GM18907 (cell line): Measurements from ENCODE around the gene MORF4L1.
"Not testable (repeated sequence)": the region's sequence is repeated elsewhere in the genome, so short reads cannot be mapped to it uniquely, and the experiment has no call there.

Experiments used
- ATAC-seq: cut with Tn5 transposase; IDR thresholded peaks from one replicate; pipeline ENCODE4 v1.9.1; 2021; ENCODE audit warnings: mild to moderate bottlenecking, moderate library complexity; ENCODE audit not compliant: unreplicated experiment

The MORF4L1 gene

DNA sequence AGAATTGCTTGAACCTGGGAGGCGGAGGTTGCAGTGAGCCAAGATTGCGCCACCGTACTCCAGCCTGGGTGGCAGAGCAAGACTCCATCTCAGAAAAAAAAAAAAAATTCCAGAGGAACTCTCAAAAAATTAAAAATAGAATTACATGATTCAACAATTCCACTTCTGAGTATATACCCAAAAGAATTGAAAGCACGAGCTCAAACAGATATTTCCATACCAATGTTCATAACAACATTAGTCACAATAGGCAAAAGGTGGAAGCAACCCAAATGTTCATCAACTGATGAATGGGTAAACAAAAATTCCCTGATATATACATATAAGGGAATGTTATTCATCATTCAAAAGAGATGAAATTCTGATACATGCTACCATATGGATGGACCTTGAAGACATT is 16.9 kb upstream of the MORF4L1 start:
- ATAC-seq, result no peak

DNA sequence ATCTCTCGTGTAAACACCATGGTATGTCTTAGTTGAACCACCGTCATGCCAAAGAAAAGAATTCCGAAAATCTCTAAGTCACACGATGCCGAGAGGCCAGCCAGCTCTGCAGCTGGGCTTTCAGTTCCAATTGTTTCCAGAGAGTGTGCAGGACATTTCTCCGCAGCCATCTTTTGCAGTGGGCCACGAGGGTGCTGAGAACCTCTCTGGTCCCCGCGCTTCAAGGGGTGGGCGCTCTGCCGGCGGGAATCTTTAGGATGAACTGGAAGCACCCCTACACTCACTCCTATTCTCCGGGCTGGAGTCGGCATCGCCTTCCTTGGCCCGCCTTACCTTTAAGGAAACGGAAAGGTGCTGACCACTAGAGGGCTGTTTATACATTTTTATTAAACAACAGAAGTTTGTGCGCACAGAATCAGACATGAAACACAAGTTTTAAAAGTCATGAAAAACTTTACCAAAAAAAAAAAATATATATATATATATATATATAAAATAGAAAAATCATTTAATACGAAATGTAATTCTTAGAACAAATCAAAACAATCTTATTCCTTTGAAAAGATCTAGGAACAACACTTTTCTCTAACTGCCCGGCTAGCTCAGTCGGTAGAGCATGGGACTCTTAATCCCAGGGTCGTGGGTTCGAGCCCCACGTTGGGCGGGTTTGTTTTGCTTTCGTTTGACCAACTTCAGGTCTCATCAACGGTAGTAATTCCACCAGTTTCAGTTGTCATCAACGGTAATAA is 12.5 kb upstream of the MORF4L1 start:
- peak; percentile 79 for ATAC-seq

DNA sequence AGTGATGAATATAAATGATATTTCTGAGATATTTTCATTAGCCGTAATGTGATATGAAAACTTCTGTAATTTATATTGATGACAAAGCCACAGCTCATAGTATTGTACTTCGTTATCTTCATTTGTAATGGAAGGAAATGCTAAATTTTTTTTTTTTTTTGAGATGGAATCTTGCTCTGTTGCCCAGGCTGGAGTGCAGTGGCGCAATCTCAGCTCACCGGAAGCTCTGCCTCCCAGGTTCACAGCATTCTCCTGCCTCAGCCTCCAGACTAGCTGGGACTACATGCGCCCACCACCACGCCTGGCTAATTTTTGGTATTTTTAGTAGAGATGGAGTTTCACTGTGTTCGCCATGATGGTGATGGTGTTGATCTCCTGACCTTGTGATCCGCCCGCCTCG is 7.1 kb upstream of the MORF4L1 start:
- ATAC-seq, result not testable (repeated sequence)

DNA sequence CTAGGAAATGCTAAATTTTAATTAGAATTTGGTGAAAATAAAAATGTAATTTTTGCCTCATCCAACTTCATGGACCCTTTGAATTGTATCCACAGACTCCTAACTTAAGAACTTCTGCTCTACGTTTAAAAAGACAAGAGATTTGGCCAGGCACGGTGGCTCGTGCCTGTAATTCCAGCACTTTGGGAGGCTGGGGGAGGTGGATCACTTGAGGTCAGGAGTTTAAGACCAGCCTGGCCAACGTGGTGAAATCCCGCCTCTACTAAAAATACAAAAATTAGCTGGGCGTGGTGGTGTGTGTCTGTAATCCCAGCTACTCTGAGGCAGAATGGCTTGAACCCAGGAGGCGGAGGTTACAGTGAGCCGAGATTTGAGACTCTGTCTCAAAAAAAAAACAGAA is 6.7 kb upstream of the MORF4L1 start:
- ATAC-seq, result not testable (repeated sequence)

DNA sequence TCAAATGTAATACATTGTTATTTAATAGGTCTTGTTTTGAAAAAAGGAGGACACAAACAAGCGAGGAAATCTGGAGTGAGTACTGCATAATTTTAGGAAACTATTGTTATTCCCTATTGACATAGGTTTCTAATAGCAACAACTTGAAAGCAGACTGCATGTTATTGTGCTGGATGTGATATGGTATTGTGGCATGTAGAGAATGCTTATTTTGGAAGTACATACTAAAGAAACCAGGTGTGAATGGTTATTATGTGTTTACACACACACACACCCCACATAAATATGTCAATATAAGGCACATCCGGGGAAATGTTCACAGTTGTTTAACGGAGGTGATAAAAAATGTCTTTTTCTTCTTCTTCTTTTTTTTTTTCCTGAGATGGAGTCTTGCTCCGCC is 5.9 kb upstream of the MORF4L1 start:
- no peak for ATAC-seq

DNA sequence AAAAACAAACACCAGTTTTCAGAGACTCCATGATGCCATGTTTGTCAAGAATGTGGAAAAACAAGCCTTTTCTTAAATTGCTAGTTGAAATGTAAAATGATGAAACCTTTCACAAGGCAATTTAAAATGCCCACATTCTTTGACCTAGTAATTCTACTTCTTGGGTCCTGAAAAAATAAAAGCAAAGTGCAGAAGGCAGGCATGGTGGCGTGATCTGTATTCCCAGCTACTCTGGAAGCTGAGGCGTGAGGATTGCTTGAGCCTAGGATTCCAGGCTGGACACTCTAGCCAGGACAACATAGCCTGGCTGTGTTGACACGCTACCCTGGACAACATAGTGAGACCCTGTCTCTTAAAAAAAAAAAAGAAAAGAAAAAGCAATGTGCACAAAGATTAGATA is 4.3 kb upstream of the MORF4L1 start:
- ATAC-seq, result no peak

DNA sequence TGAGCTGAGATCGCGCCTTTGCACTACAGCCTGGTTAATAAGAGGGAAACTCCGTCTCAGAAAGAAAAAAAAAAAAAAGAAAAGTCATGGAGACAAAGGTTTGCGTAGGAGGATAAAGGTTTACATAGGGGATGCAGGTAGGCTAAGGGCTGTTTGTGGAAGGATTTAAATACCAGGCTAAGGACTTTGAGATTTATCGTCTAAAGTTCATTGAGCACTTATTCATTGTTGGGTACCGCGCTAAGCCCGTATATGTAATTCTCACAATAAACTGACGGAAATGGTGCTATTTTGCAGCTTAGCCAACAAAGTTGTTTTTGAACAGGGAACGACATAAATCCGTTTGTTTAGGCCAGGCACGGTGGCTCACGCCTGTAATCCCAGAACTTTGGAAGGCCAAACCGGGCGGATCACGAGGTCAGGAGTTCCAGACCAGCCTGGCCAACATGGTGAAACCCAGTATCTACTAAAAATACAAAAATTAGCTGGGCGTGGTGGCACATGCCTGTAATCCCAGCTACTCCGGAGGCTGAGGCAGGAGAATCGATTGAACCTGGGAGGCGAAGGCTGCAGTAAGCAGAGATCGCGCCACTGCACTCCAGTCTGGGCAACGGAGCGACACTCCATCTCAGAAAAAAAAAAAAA is 1.1 kb upstream of the MORF4L1 start:
- ATAC-seq, result not testable (repeated sequence)

DNA sequence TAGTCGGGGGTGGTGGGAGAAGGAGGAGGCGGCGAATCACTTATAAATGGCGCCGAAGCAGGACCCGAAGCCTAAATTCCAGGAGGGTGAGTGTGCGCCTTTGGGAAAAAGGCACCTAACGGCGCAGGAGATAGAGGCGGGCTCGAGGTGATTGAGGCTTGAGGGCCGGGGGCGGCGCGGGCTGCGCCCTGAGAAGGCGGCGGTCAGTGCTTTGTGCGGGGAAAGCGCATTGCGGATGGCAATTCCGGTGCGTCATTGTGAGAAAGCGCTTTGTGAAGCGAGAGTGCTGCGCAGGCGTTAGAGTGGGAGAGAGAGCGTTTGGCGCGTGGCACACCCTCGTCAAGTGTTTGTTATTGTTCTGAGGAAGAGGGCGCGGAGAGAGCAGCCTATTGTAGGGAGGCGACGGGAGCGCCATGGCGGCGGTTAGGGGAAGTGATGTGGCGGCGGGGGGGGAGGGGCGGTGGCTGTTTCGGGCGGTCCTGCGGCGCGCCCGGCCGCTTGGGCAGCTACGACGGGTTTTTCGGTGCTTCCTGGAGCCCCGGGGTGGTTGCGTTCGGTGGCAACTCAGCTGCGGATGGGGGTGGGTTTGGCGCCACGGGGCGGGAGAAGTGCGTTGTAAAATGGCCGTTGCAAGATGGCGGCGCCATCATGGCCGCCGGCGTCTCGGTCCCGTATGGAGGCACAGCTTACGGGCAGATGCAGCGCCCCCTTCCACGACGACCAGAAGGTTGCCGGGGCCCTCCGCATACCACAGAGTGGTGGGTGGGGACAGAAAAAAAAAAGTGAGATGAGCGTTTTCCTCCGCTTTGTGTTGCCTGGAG is 492 bp downstream of the MORF4L1 start:
- ATAC-seq, result peak; percentile 62

DNA sequence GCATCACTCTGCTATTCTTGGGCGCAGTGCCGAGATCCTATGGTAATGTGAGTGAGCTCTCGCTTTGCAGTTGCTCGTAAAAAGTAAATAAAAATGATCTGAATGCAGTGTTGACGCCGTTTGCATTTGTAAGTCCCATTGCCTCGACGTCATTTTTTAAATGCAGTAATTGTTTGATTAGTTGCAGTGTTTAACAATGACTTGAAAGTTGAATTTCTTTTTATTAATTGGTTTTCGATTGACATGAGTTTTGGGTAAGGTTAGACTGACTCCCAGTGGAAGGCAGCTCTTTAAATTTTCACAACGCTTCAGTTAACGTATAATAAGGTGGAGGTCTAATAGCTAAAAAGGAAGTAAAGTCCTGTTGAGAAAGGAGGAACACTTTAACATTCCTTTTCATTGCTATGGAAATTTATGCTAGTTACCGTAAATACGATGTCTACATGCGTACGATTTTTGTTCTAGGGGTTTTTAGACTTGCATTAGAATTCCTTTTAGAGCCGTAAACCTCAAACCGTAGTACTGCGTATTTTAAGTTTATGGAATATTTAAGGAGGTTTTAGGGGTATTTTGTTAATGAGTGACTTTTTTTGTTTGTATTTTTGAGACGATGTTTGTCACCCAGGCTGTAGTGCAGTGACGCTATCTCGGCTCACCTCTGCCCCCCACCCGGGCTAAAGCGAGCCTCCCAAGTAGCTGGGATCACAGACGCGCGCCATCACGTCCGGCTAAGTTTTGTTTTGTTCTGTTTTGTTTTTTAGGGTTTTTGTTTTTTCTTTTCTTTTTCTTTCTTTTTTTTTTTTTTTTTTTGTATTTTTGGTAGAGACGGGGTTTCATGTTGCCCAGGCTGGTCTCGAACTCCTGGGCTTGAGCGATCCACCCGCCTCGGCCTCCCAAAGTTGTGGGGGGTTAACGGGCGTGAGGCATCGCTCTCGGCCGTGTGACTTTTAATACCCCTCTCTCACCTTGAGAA is 1.4 kb downstream of the MORF4L1 start:
- no peak for ATAC-seq

DNA sequence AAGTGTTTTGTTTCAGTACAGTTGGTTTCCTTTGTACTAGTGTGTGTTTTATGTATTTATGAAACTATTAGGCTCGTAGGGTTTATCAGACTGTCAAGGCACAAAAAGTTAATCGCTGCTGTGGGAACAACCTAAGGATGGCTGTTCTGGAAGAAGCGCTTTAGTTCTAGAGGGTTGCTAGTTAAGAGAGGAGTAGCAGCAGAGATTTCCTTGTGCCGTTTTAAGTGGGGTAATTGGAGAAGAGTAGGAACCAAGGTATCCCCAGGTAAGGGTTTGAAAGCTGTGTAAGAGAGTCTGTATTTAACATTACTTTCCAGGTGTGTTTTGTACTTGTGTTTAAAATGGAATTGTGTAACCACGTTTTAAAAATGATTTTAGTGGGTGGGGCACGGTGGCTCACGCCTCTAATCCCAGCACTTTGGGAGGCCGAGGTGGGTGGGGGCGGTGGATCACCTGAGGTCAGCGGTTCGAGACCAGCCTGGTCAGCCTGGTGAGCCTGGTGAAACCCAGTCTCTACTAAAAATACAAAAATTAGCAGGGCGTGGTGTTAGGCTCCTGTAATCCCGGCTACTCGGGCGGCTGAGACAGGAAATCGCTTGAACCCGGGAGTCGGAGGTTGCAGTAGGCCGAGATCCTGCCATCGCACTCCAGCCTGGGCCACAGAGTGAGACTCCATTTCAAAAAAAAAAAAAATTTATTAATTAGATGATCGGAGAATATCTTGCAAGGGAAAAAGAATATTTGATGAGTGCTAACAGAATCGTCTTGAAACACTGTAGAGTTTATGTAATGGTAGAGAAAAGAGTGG is 2.6 kb downstream of the MORF4L1 start:
- ATAC-seq, result no peak

DNA sequence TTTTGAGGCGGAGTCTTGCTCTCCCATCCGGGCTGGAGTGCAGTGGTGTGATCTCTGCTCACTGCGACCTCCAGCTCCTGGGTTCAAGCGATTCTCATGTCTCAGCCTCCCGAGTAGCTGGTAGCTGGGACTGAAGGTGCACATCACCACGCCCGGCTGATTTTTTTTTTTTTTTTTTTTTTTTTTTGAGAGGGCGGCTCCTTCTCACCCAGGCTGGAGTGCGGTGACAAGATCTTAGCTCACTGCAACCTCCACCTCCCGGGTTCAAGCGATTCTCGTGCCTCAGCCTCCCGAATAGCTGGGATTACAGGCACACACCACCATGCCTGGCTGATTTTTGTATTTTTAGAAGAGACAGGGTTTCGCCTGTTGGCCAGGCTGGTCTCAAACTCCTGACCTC is 4.3 kb downstream of the MORF4L1 start:
- not testable (repeated sequence) for ATAC-seq

DNA sequence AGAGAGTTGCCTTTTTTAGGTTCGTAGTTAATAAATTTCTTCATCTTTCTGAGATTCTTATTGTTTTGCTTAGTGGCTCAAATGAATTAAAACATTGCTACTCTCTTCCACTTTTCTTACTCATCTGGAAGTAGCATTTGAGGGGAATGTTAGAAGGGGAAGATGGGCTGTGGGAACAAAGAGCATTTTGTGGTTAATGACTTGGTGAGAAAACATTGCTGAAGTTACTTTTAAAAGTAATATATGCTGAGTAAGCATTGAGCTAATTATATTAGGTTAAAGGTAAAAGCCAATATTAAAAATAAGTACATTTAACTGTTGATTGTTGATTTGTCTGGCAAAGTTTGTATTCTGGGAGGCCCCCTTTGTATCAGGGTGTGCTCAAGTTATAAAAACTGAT is 5.7 kb downstream of the MORF4L1 start:
- ATAC-seq, result no peak

DNA sequence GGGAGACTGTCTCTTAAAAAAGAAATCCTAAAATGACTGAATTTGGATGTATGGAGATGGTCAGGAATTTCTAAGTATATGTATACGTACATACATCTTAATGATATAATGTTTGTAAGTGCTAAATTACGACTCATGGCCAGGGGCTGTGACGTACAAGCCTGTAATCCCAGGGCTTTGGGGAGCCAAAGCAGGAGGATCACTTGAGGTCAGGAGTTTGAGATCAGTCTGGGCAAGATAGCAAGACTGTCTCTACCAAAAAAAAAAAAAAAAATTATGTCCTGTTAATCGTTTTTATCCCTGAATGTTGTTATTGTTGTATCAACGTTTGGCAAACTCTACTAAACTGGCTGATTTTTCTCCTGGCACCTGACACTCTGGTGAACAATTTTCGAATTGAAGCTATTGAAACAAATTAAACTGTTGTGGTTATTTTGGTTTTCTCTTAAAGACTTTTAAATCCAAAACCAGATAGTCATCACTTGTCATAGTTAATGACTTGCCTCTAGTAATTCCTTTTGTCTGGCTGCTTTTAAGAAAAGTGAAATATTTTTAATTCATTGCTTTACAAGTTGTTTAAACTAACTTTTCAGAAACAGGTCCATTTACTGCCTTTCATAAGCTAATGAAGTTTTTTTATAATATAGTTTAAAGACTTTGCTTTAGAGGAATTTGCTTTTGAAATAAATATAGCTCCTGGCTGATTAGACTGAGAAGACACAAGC is 7.0 kb downstream of the MORF4L1 start:
- ATAC-seq, result no peak

DNA sequence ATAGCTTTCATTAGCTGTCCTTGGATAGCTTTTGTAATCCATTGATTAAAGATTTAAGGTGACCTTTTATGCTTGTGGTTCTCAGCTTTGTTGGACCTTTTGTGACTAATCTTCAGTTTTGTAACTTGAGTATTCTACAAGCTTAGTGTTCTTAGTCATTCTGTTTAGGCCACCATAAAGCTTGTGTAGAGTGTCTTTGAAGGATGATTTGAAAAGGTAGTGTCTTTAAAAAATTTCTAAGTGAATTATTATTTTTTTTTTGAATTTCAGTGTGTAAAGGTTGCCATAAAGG is 7.5 kb downstream of the MORF4L1 start:
- no peak for ATAC-seq

DNA sequence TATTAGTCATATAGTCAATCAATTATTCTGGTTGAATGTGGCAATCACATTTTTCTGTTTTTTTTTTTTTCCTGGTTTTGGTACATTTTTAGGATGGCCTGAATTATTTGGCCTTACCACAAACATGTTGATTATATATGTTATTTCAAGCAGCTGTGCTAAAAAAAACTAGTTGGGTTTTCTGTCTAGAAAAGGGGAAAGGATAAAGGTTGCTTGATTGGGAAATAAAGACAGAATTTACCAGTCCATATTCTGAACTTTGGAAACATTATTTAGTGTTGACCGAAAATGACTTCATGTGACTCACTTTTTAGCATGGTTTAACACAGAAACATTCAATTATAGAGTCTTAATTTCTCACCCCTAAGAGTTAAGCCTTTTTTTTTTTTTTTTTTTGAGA is 8.1 kb downstream of the MORF4L1 start:
- ATAC-seq, result no peak

DNA sequence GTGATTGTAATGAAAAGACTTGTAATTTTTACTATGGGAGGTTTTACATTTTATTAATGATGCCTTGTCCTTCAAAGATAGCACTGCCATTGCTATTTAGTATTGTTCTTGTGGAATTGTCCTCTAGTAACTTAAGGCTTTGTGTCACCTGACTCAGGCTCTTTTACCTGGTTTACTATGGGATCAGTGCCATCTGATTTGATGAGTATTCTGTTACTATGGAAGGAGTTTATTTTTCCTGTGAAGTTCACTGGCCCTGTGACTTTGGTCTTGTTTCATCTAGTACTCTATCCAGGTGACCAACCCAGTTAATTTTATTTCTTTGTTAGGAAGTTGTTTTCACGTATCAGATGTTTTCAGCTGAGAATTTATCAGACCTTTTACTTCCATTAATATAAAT is 9.0 kb downstream of the MORF4L1 start:
- ATAC-seq, result no peak

DNA sequence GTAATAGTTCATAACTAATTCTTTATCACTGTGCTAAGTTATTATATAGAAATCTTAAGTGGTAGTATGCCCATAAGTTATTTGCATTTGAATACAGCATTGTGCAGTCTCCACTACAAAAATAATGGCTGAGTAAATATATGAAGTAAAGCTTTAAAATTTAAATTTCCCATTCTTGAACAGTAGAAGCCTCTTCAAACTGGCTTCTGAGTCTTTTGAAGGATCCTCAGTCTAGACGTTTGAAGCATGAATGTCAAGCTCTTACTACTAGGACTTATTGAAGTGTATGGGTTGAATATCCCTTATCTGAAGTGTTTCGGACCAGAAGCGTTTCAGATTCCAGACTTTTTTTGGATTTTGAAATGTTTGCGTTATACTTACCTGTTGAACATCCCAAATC is 16.3 kb downstream of the MORF4L1 start:
- no peak for ATAC-seq

DNA sequence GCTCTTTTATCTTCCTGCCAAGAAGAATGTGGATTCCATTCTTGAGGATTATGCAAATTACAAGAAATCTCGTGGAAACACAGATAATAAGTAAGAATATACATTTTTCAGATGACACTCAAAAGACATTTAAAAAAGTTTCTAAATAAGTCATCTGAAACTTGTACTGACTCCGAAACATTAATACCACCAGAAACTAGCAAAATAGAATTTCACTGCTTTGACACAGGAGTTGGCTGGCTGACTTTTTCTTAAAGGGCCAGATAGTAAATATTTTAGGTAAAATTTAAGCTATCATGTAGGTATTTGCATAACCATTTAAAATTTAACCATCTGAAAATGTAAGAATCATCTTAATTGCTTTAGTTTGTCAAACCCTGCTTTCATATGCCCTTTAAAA is 20.8 kb downstream of the MORF4L1 start:
- no peak for ATAC-seq

DNA sequence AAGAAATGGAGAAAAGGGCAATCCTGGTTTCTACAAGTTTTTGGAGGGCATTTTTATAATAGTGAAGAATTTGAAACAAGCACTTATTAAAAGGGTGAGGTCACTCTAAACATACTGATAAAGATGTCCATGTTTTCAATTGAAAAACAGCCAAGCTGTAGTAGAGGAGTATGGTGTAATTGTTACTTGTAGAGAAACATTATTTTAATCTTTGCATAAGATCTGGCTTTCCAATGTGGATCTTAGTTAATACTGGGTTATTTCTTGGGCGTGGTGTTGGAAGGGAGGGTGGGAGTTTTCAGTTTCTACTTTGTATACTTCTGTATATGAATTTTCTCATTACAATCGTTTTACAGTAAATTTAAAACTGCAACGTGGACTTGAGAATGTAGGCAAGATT is 22.8 kb downstream of the MORF4L1 start:
- no peak for ATAC-seq
